GM18505 (cell line): Measurements from ENCODE around the gene VCP.

ENCODE experiments used
- ATAC-seq: cut with Tn5 transposase; IDR thresholded peaks from one replicate; pipeline ENCODE4 v1.9.1; 2021; ENCODE audit not compliant: unreplicated experiment
- POLR2A ChIP-seq: IDR thresholded peaks from 4 replicates; pipeline ENCODE4 v1.6.1; 2011; ENCODE audit warnings: borderline replicate concordance; ENCODE audit not compliant: insufficient read depth, insufficient read length; ENCODE audit errors: extremely low read depth

The VCP gene

DNA sequence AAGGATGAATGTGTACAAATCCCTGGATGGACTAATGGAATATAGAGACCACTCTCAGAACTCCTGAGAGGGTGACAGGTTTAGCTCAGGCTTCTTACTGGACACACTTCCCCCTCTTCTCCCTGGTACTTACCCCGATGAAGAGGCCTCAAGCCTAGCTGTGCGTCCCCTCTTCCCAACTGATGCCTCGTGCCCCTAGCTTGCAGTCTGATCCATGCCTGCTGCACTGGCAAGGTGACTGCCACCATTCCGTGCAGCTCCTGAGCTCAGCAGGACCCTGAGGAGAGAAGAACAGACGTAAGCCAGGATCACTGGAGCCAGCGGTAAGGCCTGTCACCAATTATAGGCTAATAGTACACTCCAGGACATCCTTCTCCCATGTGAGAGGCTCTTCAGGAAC, 36.0 kb upstream of the VCP start:
- no peak for ATAC-seq
- TF ChIP-seq POLR2A = no peak

DNA sequence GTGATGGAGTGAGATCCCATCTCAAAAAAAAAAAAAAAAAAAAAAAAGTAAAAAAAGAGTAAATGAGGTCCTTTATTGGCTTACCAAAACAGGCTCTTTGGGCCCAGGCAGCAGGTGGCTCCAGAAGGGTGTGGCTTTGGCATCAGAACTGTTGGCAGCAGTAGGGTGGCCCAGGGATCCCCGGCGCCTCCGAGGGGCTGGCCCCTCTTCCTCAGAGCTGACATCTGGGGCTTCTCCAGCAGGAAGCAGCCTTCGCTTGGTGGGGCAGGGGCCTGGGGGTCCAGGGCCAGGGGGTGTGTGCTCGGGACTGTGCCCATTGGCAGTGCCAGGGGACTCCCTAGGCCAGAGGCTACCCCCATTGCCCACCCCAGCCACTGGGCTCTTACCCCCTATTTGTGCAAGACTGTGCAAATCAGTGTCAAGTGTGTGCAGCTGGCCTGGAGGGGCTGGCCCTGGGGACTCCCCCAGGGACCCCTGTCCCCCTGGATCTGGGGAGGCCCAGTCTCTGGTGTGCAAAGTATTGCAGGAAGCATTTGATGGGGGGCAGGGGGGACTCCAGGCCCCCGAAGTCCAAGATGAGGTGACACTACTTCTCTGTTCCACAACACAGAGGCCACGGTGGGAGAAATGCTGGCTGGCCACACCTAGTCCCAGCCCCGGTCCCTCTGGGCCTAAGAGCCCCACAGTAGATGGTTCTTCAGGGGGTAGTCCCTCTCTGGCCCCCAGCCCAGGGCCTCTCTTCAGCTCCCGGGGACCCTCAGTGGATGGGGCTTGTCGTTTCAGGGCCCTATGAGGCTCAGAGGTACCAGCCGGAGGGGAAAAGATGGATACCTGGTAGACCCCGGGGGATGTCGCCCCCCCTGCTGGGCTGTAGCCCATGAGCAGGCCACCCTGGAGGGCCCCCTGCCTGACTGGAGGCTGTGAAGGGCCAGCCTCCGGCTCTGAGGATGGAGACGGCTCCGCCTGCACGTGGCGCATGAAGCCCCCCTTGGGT, 35.2 kb upstream of the VCP start:
- no peak for ATAC-seq
- TF ChIP-seq POLR2A = no peak

DNA sequence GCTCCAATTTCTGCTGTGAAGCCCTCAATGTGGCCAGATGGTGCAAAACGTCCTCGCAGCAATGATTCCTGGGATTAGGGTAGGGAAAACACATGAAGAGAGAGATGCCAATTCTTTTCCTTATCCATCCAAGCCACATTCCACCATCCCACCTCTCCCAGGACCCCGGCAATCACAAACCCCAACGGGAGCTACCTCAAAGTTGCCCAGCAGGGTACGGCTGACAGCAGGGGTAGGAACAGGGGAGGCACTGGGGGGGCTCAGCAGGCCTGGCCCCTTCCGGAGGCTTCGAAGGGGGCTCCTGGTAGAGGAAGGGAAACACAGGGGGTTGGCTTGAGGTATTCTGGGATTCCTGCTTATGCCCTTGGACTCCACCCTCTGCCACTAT, 33.9 kb upstream of the VCP start:
- TF ChIP-seq POLR2A = no peak
- ATAC-seq = no peak

DNA sequence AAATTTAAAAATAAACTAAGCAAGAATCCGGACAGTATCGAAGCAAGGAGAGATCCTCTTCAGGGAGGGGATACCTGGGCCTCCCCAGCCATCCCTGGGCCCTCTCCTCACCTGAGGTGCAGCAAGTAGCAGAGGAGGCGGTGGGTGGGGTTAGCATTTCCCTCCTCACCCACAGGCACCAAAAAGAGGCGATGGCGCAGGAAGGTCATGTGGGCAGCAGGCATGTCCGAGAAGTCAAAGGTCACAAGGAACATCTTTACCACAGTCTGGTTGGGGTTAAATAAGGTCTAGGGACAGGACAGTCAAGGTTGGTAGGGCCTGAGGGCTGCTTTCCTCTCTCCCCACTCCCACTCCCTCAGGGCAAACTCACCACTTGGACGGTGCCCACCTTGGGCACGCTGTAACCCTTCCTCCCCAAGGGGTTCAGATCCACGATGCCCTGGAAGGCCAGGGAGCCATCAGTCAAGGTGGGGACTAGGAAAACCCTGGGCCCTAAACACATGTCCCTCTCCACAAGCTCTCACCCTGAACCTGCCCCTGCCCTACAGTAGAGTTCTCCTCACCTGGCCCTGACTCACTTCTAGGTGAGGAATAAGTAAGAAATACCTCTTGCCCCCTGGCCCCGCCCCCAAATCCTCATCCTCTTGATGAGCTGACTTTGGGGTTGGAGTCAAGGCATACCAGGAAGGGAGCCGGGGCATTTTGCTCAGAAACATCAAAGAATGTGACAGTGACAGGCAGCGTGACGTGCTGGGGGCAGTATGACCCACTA, 33.3 kb upstream of the VCP start:
- ATAC-seq = no peak

DNA sequence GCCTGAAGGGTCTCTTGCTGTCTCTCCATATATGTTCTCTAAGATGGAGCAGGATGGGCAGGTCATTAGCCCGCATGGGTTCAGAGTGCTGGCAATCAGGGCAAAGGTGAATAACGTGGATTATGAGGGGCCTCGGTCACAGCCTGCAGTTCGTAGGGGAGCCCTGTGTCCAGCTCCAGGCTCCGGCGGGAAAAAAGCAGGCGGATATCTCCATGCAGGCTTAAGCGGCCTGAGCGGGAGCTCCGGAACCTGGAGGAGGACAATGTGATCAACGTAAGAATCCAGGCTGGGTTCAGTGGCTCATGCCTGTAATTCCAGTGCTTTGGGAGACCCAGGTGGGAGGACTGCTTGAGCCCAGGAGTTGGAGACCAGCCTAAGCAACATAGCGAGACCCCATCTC, 32.7 kb upstream of the VCP start:
- TF ChIP-seq POLR2A = no peak
- ATAC-seq = no peak

More for the DNA sequence above, 33.3 kb upstream of the VCP start:
- no peak for TF ChIP-seq POLR2A

DNA sequence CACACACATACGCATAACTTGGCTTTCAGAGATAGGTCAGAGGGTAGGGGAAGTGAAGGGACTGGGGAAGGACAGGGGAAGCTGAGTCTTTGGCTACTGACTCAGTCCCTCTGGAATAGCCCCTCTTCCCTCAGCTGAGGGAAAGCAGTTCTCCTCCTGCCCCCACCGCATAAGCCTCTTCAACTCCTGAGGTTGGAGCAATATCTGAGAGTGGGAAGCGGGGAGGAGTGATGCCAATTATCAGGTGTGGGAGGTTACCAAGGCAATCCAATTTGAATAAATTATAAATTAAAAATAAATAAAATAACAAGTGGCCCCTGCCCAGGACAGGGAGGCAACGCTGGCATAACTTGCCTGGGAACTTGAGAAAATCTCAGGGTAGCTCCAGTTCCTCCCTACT, 32.2 kb upstream of the VCP start:
- TF ChIP-seq POLR2A = no peak
- no peak for ATAC-seq

DNA sequence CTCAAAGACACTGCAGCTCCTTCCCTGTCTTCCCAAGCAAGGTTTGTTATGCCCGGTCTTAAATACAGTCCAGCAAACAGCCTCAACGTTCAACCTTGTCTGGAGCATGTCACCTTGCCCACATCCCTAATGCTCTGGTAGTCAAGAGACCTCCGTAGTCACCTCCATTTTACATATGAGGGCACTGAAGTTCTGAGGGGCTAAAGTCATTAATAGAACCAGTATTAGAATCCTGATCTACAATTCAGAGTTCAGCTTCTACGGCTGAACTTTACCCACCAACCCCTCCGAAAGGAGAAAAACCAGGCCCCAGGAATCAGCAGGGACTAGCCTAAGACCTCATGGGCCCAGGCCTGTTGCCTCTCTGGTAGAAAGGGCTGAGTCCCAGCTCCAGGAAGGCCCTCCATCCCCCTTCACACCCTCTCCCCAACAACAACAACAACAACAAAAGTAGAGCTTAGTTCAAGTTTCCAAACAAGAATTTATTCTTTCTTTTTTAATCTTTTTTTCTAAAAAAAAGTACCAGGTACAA, 31.3 kb upstream of the VCP start:
- ATAC-seq = no peak
- no peak for TF ChIP-seq POLR2A

DNA sequence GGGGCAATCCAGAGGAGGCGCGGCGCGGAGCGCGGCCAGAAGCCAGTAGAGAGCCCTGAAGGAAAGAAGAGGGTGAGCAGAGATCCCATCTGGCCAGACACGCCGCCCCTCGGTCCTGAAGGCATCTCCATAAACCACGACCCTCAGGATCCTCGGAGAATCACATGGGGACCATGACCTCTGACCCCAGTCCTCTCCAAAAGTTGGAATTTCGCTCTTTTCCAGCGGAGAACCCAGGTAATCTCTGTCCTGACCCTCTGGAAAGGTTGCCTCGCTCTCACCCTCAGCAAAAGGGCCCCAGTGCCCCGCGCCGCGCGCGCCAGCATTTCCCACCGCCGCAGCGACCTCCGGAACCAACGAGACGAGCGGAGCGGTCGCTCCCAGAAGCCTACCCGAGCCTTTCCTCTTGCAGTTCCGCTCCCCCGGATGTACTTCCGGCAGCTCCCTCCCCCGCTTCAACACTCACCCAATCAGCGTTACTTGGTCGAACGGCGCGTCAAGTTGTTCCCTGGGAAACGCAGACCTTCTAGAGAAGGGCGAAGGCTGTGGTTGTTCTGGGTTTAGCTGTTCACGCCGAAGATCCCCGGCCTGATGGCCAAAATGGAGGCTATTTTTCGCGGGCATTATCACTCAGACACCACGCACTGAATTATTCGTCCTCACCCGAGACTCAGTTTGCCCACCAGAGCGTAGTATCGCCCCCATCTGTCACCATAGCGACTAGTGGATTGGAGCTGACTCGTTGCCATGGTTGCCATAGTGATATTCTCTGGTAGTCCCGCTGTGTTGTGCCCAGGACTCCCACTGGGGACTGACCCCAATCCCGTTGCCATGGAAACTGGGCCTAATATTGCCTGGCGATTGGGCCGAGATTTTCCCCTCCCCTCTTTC, 30.6 kb upstream of the VCP start, which contains the start of gene STOML2:
STOML2 (minus strand) TSS at position 363 of the 891 bp plus-strand sequence; CDS start at position 326, 37 bp downstream.
- TF ChIP-seq POLR2A = peak; percentile 81
- peak; percentile 86 for ATAC-seq

DNA sequence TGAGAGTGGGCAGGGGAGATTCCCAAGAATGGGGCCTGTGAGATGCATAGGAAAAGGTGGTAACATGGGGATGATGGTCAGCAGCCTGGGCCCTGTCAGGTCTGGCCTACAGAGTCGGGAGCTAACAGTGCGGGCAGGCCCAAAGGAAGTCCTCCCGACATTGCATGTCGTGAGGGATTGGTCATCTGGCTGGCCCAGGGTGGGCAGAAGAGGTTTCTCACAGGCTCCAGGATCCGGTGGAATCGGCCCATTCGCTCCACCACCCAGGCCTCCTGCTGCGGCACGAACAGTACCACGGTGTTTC, 30.0 kb upstream of the VCP start:
- ATAC-seq = peak; percentile 10
- TF ChIP-seq POLR2A = no peak

DNA sequence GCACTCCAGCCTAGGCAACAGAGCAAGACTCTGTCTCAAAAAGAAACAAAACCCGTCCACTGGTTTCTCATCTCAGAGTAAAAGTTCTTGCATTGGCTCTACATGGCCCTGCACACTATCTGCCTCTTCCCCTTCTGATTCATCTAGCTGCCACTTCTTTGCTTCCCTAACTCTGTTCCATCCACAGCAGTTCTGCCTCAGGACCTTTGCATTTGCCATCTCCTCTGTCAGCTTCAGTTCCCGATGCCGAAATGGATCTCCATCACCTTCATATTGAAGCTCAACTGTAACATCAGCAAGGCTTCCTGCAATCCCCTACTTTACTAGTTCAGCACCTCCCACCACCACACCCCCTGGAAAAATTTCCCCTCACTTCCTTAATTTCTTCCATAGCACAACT, 25.1 kb upstream of the VCP start:
- no peak for TF ChIP-seq POLR2A
- ATAC-seq = no peak

DNA sequence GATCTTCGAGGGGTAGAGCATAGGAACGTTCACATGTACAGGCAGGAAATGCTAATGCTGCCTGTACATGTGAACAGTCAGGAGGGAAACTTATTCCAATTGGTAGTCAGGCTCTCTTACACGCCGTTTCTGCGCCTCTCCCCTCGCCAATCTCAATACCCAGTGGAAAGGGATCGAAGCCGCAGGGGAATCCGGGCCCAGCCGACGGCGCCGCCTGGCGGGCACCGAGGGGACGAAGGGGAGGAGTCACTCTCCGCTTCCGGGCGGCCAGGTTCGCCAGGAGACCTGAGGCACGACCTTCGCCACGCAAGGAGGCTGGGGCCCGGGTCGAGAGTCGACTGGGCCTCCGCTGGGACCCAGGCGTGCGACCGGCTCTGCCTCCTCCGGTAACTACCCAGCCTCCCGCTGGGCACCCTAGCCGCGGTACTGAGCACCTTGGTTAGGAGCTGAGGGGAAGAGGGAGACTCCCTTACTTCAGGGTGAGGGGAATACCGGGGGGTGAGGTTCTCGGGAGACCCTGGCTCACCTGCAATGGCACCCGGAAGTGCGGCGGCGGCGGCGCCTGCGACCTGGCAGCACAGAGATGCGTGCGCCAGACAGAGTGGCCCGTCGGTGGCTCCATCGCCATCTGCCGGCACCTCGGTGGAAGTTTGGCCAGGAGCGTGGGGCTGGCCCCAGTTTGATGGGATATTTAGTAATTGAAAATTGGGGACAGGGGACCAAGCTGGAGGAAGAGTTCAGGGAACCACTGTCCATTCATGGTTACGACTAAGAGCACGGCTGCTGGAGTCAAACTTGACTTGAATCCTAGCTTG, 23.8 kb upstream of the VCP start, which contains the start of gene PIGO:
PIGO (minus strand) TSS at position 557 of the 815 bp plus-strand sequence. CDS start 1,026 bp downstream, outside the sequence.
- peak; percentile 83 for ATAC-seq

DNA sequence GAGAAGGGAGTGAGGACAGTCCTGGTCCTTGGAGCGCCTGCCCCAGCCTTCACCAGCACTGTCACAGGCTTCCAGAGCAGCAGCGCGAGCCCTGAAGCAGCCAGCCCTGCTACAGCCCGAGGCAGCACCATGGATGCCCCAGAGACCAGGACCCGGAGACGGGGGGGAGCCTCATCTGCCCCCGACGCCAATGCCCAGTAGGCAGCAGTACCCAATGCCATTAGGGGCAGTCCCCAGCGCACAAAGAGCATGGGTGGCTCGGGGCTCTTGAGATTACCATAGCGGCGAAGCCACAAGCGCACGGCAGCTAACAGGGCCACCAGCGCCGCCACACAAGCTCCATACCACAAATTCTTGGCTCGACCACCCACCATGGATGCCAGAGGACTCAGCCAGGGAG, 19.1 kb upstream of the VCP start:
- ATAC-seq = no peak
- no peak for TF ChIP-seq POLR2A

More for the DNA sequence above, 23.8 kb upstream of the VCP start, which contains the start of gene PIGO:
- peak; percentile 91 for TF ChIP-seq POLR2A
